Fibroblast of lung (primary cell): ENCODE data around the gene PRKCH.

ENCODE experiments used
- CTCF ChIP-seq, 2 donors: IDR thresholded peaks in 1 of 2; conservative IDR thresholded peaks in 1 of 2; 1 replicate in 1 of 2; 2 replicates in 1 of 2; pipeline ENCODE4 v1.5.1; 2011 to 2012; ENCODE audit warnings: low read length in 2 of 2, control low read depth in 1 of 2, inconsistent platforms in 1 of 2, low read depth in 1 of 2, mild to moderate bottlenecking in 1 of 2
- EZH2 ChIP-seq: IDR thresholded peaks from 2 replicates; pipeline ENCODE4 v1.5.1; 2012; ENCODE audit warnings: low read length, control low read depth, mild to moderate bottlenecking; ENCODE audit errors: missing control alignments

GRCh38 chr14:61502459-61503093 is 181.2 kb downstream of the PRKCH start:
- TF ChIP-seq CTCF (conservative IDR thresholded peaks at IDR 0.05 in 1 of 2, IDR thresholded peaks at IDR 0.05 in 1 of 2; ENCODE audit: low read depth in 1 of 2, low read length in 2 of 2), result no peak
- TF ChIP-seq EZH2, result no peak
